Hindlimb muscle (tissue), 1 donor: ENCODE data around the gene EYS. TPM values are rescaled to one million over a fixed set of nuclear protein-coding genes. Genes with fewer than 3 reads are reported as not detected.

Experiments
- DNase-seq: peaks from one replicate; pipeline ENCODE4 v3.0.0-alpha.2; 2013
- polyA plus RNA-seq: library from polyadenylated mRNA; unstranded; fragments of 120-200 nt; gene quantifications from one replicate; pipeline ENCODE4 v1.2.1, GENCODE V29; 2013; ENCODE audit not compliant: insufficient read length

EYS gene
- polyA plus RNA-seq, 1 donor = 0.59 TPM

DNA sequence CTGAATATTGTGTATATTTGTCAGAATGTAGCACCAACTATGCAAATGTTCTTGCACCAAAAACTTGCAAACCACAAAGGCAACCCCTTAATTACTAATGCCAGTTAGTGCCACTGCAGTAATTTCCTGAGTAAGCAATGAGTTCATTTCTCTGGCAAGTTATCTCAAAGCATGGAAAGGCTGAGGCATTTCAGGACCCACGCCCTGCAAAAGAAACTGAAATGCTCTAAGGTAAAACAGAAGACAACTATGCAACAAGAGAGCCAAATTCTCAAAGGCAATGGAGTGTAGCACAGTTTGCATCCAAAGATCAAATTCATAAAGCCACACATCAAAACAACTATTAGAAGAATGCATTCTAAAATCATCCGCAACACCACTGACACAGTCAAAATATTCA, 994.4 kb downstream of the EYS start:
- DNase-seq = no peak

DNA sequence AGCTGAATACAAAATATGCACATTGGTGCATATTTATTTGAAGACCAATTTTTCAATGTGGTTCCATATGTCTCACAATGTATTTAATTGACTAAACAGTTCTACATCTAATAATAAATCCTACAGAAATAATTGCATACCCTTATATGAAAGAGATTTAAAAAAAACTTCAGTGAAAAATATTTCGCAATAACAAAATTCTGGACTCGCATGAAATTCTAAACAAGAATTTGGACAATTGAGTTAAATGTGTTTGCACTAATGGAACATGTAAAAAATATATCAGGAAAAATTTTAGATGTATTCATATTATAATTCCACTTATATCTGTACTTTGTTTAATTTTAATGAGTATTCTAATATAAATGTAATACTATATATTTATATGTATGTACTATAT, 1003.1 kb downstream of the EYS start:
- no peak for DNase-seq

DNA sequence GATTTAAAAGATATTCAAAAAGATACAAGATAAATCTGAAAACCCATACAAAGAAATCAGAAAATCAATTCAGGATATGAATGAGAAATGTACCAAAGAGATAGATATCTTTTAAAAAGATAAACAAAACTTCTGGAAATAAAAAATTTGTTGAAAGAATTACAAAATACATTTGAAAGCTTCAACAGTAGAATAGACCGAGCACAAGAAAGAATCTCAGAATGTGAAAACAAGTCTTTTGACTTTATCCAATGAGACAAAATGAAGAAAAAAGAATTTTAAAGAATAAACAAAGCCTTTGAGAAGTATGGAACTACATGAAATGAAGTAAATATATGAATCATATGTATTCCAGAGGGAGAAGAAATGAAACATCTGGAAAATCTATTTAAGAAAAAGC, 1011.0 kb downstream of the EYS start:
- DNase-seq = no peak

DNA sequence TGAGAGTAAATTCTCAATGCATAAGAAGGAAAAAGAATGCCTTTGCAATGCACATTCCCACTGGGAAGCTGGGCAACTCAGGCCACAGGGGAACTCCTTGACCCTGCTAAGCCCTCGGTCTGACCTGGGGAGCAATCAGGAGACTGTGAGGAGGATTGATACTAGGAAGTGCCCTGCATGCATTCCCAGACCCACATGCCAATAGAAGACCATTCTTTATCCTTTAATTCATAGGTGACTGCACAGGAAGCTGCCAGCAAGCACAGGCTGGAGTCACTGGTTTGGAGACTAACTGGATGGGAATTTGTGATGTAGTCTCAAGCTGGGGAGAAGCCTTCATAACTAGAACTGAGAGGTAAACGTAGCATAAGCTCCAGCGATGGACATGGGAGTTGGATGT, 1012.7 kb downstream of the EYS start:
- DNase-seq = no peak

DNA sequence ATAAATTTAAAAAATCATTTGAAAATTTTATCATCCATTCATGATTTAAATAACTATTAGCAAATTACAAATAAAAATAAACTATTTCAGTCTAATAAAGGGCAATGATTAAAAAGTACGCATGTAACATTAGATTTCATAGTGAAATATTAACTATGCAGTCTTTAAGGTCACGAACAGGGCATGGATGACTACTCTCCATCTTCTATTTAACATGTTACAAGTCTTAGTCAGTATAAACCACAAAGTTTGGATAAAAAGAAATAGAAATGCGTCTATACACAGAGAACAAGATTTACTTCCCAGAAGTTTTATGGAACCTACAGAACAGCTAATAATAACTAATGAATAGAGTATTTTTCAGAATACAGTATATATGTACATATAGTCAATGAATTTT, 1016.0 kb downstream of the EYS start:
- no peak for DNase-seq

DNA sequence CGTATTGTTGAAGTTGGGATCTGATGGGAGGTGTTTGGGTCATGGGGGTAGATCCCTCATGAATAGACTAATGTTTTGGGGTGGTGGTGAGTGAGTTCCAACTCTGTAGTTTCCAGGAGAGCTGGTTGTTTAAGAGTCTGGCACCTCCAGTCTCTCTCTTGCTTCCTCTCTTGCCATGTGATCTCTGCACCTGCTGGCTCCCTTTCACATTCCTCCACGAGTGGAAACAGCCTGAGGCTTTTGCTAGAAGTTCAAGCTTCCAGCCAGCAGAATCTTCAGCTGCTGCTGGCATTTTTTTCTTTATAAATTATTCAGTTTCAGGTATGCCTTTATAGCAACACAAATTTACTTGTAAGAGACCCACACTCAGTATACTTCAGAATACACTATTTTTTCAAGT, 1021.6 kb downstream of the EYS start:
- DNase-seq = no peak

DNA sequence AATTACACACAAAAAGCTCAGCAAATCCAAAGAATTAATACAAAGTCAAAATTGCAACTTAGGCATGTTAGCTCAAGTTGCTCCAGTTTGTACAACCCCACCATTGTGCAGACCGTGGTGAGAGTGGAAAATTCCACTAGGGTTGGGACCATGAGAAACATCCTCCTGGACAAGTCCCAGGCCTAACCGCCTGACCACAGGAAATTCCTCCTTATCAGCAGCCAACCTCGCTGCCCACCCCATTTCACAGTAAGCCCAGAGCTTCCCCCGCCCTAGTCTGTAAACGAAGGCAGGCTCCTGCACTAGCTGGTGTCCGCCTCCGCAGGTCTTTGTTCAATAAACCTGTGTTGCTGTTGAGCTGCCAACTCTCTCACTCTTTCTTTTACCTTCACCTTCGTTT, 1023.3 kb downstream of the EYS start:
- no peak for DNase-seq

DNA sequence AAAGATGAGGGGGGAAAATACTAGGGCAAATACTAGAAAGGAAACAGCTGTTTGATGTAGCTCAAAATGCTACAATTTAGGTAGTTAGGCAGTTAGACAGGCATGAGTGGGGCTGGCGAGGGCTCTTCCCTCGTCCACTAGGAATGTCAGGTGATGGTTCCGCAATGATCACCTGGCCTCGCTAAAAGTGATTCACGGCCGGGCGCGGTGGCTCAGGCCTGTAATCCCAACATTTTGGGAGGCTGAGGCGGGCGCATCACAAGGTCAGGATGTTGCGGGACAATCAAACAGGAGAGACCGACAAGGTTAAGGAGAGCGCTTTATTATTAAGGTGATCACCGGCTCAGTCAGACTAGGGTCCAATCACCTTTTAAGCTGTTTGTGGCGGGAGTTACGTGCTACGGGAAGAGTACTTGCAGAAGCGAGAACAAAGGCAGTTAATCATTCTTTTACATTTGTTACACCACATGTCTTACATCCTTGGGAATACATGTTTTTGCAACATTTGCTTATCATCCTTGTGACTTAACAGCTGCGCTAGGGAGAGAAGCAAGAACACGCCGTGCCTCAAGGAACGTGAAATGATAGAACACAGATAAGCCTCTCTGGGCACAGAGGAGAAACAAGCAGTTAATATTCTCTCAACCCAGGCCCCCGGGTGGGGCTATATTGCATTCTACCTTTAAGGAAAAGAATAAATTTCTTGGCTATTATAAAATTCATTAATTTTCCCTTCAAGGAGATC, 1025.4 kb downstream of the EYS start:
- DNase-seq = no peak

DNA sequence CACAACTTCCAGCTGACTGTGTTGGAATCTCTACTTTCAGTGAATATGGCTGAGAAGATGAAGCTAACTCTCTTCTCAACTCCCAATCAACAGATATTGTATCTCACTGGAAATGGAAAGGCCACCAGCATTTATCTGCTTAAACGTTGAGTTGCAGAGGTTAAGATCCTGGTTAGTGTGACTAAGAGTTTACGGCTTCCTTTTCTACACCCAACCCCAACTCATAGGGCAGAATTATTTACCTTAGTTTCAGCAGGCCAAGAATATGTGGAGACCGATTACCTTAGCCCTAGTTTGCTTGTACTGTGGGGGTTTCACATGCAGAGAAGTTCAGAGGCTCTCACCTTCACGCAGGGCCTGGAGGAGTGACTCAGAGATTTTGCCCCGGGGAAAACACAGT, 1026.6 kb downstream of the EYS start:
- no peak for DNase-seq

DNA sequence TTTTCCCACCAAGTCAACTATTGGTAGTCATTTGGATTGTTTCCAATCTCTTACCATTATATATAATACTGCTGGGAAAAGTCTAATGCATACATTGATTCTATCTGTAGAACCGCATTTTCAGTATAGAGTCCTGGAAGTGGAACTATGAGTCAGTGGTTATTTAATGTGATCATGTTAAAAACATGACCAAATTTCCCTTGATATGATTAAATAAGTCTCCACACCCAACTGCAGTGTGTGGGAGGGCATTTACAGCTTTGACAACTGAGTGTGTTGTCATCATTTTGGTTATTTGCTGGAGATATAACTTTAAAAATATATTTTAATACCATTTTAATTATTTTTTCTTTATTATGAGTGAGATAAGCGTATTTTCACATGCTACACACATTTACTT, 1027.6 kb downstream of the EYS start:
- no peak for DNase-seq

DNA sequence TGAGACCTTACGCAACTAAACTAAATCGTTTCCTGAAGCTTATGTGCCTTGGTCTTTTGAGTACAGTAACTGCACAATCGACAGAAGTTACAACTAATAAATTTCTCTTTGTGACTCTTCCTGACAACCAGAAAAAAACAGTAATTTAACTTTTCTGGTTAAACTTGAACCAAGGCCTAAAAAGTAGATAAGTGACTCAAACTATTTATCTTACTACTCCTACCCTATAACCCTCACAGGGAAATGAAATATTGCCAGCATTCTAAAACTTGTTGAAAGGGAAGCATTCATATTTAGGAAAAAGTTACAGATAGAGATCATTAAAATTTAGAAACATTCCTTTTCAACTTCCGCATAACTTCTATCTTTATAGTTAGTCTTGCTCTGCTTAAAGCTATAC, 1034.4 kb downstream of the EYS start:
- no peak for DNase-seq

DNA sequence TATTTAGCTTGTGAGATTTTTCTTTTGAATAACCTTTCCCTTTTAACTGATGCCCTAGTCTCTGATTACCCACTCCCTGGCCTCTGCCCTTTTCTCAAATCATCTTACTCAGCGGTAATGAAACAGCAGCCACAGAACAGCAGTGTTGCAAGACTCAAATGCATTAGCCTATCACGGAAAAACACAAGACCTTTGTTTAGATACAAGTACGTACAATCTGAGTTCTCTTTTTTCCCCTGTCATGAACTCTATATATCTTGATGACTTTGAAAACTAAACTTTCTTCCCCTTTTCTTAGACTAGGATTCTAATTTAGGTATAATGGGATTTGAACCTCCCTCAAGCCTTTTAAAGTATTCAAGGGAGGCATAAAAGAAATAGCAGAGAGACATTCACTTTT, 1034.9 kb downstream of the EYS start:
- DNase-seq = peak; percentile 14

DNA sequence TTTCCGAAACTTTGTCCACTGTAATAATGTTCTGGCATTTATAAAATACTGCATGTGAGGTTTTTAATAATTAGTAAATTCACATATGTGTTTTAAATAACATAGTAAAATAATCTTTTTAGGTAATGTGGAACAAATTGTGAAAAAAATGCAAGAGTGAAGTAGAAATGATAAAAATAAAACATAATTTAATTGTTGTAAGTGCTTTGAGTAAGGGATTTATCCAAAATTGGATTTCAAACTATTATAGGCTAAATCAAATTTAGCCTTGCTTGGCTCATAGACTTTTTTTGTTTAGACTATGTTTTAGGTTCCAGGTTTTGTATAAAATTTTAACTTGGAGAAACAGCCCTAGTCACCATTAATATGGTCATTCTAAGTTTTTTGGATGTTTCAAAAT, 1041.9 kb downstream of the EYS start:
- no peak for DNase-seq

DNA sequence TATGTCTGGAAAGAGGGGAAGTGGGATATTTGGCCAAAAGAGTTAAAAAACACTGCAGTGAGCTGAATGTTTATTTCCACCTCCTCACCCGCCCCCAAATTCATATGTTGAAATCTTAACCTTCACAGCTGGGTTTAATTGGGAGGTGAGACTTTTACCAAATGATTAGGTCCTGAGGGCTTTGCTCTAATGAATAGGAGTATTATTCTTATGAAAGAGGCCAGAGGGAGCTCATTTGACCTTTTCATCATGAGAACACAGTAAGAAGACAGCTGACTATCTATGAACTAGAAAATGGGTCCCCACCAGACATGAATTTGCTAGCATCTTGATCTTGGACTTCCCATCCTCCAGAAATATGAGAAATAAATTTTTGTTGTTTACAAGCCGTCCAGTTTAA, 1042.5 kb downstream of the EYS start:
- no peak for DNase-seq

DNA sequence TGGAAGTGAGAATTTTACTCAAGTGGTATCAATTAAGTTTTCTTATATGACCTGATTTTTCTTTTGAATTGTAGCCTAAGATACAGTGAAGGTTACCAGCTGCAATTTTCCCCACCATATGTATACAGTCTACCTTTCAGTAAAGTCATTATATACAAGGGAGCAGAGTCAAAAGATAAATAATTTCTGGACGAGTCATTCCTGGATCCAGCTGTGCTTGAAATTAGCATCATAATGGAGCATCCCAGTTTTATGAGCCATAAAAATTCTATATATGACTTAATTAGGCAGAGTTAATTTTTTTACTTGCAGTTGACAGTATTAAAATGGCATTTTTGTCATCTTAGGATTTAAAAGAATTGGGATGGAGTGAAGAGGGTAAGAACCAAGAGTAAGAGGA, 1063.0 kb downstream of the EYS start:
- no peak for DNase-seq

DNA sequence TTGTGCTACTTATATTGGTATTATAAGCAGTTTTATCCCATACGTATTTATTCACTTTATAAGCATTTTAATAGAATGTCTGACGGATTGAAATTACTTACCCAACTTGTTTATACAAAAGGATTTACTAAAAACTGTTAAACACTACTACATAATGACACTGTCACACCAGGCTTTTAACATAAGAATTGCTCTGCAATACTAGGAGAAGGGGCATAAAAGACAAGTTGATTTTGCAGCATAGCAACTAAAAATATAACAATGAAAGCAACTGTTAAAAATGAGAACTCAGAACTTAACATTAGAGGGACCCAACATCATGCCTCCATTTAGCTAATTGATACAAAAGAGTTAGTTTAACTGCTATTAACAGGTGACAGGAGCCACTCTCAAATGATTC, 1076.1 kb downstream of the EYS start:
- no peak for DNase-seq

DNA sequence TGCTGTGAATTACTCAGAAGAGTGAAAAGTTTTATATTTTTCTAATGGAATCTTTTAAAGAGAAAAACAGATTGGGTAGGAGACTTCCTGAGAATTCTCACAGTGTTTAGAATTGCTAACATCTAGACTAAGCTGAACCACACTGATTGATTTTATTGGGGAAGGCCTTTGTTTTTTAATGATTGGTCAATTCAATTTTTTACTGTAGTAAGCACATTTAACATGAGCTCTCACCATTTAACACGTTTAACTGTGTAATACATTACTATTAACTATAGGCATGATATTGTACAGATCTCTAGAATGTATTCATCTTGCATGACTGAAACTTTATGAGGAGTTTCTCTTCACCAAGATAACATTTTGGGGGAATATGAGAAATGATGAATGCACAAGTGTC, 1084.1 kb downstream of the EYS start:
- no peak for DNase-seq

DNA sequence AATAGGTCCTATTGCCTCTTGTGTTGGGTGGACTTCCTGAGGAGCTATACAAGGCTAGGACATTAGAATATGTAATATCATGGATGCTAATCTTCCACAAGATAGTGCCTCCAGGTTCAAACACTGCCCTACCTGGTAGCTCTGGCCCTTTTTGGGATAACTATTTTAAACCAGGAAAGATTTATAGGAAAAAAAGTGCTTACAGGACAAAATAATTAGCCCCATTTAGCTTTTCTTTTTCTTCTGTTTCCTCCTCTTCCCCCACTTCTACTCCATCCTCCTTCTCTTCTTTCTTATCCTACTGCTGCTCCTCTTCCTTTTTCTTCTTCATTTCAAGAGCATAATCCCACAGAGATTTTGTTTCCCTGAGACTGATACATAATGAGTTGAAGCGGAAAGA, 1104.0 kb downstream of the EYS start:
- DNase-seq = no peak

DNA sequence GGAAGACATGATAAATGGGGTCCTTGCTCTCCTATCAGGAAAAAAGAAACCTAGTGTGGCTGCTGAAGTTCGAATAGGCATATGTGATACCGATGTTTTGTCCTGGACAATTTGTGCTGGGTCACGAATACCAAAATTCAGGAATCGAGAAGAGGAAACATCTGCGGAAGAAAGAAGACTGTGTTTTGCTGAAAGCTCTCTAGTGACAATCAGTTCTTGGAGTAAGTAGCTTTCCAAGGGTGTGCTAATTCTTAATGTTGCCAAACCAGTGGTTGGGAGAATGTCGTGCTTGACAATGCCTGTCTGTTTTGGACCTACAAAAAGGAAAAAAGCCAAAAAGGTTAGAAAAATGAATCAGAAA, 1115.4 kb downstream of the EYS start:
- DNase-seq = peak; percentile 12

DNA sequence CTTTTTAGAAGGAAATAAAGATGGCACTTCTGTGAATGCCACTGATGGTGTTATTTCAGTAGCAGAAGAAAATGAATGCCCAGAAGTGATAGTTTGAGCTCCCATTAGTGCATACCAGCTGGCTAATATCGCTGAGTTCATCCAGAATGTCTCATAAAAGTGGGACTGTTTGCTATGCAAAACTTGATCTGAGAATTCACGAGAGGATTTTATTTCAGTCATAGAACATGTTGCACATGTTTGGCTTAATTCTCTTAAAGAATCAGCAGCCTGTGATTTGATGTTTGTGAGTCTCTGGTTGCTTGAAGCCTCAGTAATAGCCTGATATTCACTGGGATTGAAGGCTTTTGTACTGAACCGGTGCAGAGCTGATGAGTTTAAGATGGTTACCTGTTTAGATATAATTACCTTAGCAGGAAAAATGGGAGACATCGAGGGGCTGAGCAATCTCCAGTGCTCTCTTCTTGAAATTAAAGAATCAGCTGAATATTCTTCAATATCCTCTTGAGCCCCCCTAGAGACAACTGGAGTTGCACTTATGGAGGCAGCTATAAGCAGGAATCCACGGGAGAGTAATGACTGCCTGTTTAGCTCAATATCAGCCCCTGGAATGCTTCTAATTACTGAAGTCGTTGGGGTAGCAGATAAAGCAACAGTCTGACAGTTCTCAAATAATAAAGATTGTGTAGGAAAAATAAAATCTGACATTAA, 1115.9 kb downstream of the EYS start:
- peak; percentile 7 for DNase-seq

DNA sequence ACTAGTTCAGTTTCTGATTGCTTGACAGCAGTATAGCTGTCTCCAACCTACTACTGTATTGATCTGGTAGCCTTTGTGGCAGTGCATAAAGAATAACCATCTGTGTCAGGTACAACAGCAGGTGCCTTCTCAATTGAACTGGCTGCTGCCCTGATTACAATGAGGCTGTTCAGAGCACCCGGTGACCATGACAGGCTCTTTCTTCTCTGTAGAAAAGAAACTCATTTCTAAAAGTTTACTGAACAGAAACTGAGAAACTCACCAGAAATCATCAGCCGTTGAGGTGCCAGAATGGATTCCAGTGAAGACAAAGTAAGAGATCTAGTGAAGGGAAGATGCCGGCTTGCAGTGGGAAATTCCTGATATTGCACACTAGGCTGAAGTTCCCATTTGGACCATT, 1117.1 kb downstream of the EYS start:
- DNase-seq = no peak

DNA sequence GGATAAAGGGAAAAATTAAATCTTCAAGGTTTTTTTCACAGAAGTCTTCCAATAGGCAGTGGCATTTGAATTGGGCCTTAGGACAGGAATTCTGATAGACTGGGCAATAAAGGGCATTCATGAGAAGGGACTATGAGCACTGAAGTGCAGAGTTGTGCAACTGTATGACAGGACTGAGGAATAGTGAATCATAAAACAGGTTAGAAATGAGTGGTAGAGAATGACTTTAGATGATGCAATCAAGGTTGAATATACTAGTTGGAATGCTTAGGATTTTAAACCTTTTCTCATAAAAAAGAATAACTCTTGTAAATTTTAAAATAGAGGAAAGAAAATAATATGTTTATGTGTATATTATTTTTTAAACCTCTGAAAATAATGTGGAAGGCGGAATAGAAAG, 1126.7 kb downstream of the EYS start:
- DNase-seq = no peak

DNA sequence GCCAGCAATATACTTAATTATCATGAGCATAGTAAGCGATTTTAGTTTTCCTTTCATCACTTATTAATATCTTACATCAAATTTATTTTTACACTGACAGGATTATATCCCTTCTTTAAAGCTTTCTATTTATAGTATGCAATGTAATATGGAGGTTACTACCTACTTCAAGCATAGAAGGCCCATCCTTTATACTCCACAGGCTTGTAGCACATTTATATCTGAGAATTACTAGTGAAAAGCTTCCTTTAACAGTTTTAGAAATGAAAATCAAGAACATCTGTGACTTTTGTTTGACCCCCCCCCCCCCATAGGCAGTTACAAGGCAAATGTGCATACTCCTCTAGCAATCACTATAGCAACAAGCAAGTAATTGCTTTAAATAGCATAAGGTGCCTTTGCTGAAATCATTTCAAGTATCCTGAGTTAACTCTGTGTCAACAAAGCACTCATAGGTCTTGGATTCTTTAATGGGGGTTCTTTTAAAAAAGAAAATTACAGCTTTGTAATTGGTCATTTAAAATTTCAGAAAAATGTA, 1153.7 kb downstream of the EYS start:
- DNase-seq = no peak

DNA sequence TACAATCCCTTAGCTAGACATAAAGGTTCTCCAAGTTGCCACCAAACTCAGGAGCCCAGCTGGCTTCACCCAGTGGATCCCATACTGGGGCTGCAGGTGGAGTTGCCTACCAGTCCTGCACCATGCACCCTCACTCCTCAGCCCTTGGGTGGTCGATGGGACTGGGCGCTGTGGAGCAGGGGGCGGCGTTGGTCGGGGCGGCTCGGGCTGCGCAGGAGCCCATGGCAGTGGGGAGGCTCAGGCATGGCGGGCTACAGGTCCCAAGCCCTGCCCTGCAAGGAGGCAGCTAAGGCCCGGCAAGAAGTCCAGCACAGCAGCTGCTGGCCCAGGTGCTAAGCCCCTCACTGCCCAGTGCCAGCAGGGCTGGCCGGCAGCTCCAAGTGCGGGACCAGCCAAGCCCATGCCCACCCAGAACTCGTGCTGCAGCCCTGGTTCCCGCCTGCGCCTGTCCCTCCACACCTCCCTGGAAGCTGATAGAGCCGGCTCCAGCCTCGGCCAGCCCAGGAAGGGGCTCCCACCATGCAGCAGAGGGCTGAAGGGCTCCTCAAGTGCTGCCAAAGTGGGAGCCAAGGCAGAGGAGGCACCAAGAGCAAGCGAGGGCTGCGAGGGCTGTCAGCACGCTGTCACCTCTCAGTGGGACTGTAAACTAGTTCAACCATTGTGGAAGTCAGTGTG, 1159.3 kb downstream of the EYS start:
- no peak for DNase-seq
